Hematopoietic multipotent progenitor cell (in vitro differentiated cells): ENCODE data around the gene MED16. TPM values are rescaled to one million over a fixed set of nuclear protein-coding genes. Genes with fewer than 3 reads are reported as not detected.
A peak's percentile ranks its signal among the peaks of the same experiment; 100 is the strongest.

ENCODE experiments used
- DNase-seq, 3 donors: peaks; one replicate each; pipeline ENCODE4 v3.0.0-alpha.2; 2011 to 2015; ENCODE audit warnings: low read depth in 2 of 3, low spot score in 2 of 3
- total RNA-seq: library from RNA; depleted of rRNA; stranded (reverse); fragments of >200 nt; gene quantifications from one replicate; pipeline ENCODE4 v1.2.3, GENCODE V29; 2012

MED16 gene
- total RNA-seq, 1 donor, result 78.4 TPM

DNA sequence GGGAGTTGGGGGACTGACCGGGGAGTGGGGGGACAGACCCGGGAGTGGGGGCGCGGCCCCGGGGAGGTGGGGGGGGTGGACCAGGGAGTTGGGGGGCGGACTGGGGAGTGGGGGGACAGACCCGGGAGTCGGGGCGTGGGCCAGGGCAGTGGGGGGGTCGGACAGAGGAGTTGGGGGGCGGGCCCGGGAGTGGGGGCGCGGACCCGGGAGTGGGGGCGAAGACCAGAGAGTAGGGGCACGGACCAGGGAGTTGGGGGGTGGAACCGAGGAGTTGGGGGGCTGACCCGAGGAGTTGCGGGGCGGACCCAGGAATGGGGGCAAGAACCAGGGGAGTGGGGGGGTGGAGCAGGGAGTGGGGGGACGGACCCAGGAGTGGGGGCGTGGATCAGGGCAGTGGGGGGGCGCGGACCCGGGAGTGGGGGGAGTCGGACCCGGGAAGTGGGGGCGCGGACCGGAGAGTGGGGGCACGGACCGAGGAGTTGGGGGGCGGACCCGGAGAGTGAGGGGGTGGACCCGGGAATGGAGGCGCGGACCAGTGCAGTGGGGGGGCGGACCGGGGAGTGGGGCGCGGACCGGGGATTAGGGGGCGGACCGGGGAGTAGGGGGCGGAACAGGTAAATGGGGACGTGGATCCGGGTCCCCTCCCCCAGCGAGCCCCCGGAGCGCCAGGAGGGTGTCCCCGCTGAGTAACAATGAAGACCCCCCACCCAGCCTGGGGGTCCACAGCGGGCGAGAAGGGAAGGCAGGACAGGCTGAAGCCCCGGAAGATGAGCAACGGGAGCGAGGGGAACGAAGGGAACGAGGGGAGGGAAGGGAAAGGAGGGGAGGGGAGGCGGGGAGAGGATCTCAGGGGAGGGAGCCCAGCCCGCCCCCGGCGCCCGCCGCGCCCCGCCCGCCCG, 19.4 kb upstream of the MED16 start:
- peak in 1 of 3 donors; percentile 46 for DNase-seq

DNA sequence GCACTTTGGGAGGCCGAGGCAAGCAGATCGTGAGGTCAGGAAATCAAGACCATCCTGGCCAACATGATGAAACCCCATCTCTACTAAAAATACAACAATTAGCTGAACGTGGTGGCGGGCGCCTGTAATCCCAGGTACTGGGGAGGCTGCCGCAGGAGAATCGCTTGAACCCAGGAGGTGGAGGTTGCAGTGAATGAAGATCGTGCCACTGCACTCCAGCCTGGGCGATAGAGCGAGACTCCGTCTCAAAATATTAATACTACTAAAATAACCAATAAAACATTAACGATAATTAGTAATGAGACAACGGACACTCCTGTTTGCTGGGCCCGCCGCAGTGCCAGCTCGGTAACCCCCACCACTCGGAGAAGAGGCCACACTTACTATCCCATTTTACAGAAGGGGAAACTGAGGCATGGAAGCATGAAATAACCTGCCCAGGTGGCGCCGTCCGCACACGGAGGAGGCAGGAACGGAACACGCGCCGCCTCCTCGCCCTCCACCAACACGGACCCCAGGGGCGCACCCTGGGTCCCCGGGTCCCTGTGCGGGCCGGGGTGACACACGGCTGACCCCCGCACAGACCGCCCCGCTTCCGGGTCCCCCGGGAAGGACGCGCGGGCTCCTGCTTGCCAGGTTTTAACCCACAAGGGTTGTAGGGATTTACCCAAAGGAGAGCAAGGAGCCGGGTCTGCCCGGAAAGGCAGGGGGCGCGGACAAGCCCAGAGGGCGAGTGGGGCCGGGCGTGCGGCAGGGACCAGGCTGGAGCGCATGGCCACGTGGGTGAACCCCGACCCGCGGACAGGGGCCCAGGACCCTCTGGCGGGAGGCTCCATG, 18.4 kb upstream of the MED16 start:
- DNase-seq, result no peak

DNA sequence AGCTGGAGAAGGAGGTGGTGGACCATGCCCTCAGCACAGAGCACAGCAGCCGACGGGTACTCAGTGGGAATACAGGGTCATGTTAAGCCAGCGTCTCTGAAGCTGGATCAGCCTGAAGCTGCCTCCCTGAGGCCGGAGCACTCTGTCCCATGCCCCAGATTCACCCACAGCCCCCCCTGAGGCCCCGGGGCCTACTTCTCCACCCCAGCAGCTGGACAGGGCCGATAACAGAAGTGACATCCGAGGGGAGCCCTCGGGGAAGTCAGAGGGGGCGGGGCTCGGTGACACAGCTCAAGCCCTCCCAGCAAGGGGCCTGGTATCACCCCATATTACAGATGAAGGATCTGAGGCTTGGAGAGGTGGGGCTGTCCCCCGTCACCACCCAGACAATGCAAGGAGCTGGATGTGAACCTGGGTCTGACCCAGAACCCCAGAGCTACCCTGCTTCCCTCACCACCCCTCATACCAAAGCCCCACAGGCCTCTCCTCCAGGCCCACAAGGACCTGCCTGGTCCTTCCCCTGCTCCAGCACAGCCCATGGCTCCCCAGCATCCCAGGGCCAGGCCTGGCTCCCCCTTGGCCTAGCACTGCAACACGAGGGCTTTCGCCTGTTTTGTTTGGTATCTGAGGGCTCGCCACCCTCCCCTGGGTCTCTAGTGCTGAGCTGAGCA, 14.3 kb upstream of the MED16 start:
- peak in 2 of 3 donors; percentile 95 to 97 for DNase-seq

DNA sequence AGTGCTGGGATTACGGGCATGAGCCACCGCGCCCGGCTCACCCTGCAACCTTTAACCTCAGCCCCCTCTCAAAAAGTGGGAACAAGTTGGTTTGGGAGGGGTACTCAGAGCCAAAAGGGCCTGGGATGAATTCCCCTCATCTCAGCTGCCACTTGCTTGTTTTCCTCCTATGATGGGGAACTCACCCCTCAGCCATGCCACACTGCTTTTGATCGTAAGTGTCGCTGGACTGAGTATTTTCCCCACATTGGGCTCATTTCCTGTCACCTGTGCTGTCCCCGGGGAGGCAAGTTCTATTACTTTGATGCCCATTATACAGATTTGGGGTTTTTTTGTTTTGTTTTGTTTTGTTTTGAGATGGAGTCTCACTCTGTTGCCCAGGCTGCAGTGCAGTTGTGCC, 13.5 kb upstream of the MED16 start:
- DNase-seq, result no peak

DNA sequence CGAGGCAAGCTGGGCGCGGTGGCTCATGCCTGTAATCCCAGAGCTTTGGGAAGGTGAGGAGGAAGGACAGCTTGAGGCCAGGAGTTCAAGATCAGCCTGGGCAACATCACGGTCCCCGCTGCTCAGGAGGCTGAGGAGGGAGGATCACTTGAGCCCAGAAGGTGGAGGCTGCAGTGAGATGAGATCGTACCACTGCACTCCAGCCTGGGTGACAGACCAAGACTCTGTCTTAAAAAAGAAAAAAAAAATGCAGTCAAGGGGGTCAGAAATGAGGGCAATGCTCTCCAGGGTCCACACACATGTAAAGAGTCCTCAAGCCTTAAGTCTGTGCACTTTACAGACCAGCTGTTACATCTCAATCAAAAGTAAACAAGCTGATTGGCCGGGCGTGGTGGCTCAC, 11.6 kb upstream of the MED16 start:
- DNase-seq, result no peak

DNA sequence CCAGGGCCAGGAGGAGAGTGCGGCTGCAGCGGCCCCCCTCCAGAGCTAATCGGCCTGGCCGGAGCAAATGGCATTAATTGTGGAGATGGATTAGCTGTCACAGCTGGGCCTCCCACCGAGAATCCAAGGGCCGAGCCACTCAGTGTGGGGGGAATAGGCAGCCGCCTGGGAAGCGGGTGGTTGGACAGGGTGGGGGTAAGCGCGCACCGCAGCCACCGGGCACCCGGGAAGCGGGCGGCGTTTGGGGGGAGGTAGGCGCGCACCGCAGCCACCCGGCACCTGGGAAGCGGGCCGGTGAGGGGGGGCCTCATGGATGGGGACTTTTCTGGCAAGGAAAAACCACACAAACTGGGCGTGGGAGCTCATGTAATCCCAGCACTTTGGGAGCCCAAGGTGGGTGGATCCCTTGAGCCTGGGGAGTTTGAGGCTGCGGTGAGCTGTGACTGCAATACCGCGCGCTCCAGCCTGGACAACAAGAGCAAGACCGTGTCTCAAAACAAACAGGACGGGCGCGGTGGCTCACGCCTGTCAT, 10.3 kb upstream of the MED16 start:
- DNase-seq, result no peak

DNA sequence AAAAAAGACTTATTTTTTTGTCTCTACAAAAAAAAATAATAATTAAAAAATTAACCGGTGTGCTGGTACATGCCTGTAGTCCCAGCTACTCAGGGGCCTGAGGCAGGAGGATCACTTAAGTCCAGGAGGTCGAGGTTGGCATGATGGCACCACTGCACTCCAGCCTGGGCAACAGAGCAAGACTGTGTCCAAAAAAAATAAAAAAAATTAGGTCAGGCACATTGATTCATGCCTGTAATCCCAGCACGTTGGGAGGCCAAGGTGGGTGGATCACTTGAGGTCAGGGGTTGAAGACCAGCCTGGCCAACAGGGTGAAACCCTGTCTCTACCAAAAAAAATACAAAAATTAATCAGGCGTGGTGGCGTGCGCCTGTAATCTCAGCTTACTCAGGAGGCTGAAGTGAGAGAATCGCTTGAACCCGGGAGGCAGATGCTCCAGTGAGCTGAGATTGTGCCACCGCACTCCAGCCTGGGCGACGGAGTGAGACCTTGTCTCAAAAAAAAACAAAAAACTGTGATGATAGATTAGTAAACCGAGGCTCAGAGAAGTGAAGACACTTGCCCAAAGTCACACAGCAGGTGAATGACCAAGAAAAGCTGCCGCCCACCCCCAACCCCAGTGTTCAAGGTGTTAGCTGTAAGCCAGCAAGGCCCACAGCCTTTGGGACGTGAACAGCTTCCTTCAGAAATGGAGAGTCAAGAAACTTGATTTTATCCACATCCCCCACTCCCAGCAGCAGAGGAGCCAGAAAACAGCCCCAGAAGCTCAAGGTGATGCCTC, 9.6 kb upstream of the MED16 start:
- DNase-seq, result no peak

DNA sequence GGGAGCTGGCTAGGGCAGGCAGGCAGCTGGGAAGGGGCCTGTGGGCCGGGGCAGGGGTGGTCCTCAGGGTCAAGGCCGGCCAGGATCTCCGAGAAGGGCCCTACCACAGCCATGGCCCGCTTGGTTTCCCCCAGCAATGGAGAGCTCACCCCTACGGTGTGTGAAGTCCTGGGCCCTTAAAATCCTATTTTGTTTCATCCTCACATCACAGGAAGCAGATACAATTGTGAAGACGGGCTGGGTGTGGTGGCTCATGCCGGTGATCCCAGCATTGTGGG, 9.0 kb upstream of the MED16 start:
- no peak for DNase-seq

DNA sequence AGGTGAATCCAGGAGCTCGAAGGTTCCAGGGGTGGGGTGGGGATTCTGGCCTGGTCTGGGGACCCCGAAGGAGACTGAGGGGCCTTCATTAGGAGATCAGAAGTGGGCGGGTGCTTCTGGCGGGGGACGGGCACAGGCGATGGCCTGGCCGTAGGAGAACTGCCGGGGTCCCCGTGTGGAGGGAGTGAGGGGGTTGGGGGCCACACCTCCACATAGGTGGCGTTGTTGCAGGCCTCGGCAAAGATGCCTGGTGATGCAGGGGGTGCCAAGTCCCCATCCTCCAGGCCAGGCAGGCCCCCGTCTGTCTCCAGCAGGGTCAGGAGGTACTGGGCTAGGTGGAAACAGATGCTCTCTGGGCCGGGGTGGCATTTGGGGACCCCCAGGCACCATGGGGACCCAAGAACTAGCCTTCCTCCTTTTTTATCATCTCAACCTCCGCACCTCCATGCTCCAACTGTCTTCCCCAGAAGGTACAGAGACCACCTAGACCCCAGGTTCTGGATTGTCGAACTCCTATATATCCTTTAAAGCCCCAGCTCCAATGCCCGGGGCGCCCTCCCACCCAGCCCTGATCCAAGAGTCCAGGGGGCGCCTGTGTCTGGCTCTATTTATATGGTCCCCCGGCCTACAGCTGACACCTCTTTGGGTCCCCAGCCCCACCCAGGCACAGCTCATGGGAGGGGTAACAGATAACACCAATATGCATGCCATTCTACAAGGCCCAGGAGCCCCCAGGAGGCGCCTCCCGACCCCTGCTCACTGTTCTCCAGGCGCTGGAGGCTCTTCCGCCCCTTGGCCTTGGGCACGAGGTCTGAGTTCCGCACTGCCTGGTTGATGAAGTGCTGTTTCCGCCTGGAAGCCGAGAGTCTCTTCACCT, 8.5 kb upstream of the MED16 start:
- no peak for DNase-seq

DNA sequence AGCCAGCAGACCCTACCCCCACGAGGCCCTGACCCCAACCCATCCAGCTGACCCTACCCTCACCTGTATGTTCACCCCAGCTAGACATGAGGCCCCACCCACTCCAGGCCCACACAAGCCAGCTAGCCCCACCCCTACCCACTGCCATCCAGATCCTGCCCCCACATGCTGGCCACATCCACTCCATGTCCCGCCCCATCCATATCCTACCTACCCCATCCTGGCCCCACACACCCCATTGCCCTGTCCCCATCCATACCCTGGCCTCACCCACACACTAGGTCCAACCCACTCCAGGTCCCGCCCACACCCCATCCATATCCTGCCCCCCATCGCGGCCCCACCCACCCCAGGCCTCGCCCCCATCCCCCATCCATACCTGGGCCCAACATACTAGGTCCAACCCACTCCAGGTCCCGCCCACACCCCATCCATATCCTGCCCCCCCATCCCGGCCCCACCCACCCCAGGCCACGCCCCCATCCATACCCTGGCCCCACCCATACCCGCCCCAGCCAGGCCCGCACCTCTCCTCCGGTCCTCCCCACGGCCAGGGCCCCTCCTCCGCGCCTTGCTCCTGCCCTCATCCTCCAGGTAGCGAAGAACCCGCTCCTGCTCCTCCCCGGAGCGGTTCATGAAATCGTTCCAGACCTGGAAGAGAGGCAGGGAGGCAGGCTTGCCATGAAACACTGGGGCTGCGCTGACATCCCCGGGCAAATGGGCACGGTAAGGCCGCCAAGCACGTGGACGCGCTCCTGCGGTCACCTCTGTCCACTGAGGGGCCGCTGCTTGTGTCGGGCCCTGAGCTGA, 7.5 kb upstream of the MED16 start:
- DNase-seq, result no peak

DNA sequence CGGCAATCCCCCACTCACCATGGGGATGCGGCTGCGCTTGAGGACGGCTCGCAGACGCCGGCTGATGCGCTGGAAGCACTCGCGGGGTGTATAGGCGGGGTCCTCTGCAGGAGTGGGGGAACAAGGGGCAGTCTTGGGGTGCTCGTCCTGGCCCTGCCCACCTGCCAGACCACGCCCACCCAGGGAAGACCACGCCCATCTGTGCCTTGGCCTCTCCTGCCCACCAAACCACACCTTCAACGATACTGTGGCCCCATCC, 7.0 kb upstream of the MED16 start:
- no peak for DNase-seq

DNA sequence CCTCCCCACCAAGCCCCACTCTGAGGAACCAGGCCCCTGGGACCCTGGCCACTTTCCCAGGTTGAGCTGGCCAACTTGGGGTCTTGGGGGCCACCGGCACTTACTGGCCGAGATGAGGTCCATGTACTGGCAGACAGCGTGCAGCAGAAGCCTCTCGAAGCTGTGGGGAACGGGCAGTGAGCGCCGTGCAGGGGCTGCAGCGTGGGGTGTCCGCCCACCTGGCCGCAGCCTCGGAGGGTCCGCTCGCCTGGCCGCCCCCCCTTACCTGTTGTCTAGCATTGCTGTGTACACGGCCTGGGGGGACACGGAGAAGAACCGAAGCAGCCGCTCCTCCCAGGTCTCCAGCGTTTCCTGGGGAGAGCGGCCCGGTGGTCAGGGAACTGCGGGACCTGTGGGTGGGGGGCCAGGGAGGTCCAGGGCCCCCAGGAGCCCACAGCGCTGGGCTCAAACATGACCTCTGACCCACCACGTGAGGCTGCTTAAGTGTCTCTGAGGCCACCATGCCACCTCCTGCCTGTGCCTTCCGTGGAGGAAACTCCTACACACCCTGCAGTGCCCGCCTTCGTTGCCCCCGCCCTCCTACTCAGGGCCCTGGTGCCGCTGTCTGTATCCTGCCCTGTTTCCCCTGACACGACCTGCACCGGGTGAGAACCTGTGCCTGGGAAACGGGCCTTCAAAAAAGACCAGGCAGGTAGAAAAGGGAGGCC, 6.5 kb upstream of the MED16 start:
- DNase-seq, result no peak

DNA sequence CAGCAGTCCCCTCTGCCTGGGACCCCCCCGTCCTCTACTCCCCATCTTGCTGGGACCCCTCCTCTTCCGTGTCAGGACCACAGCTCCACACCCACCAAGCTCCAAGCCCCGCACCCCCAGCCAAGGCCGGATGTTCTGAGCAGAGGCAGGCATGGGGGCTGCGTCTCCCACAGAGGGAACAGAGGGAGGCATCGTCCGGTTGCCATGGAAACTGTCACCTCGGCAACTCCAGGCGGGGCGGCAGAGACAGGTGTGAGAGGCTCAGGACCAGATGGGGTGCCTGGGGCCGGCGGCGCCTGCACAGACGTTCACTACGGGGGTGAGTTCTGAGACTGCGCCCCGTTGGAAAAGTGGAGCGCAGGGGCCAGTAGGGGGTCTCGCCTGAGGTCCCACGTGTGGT, 5.7 kb upstream of the MED16 start:
- no peak for DNase-seq

DNA sequence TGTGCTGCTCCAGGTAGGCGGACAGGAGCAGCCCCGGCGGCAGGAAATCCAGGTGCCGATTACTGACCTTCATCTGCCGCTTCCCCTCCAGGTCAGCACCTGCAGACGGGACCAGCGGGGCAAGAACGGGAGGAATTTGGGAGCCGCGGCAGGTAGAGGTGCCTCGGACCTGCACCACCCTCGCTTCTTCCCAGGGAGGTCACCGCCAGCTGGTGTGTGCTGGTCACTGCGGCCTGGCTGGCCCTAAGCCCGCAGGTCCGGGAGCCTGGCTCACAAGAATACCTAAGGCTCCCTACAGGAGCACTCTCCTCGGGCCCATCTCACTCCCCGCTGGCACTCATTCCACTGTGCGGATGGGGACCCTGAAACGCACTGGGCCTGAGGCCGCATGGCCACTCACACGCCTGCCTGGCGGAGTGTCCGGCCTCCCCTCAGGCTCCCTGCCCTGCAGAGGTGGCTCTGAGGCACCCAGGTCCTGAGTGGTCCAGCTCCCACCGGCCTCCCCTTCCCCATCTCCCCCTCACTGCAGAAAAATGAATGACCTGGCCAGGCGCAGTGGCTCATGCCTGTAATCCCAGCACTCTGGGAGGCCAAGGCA, 4.6 kb upstream of the MED16 start:
- no peak for DNase-seq

DNA sequence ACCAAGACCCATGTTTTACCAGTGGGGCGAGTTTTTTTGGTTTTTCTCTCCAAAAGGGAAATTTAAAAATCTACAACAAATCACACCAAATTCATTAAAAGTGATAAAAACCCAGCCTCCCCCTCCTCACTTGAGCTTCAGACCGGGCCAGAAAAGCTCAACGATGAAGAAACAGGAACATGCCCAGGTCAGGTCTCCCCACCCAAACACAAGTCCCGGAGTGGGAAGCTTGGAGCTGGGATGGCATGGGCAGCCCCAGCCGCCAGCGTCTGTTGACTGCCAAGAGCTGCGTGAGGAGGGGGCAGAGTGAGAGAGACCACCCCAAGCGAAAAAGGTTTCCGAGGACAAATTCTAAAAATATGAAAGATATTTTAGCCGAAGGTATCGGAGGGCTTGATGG, 4.0 kb upstream of the MED16 start:
- DNase-seq, result no peak

DNA sequence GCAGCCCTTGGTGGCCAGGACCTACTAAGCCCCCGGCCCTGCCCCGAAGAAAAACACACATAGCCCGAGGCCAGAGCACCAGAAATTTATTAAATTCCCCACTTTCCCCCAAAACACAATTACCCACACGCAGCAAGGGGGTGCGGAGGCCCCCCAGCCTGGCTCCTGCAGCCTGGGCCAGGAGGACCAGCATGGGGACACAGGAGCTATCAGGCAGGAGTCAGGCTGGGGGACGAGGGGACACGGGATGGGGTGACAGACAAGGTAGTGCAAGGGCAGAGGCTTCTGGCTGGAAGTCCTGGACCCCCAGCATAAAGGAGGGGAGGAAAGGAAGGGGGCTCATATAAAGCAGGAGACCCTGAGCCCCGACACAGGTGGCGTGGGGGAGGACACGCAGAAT, 3.4 kb upstream of the MED16 start:
- DNase-seq, result no peak

DNA sequence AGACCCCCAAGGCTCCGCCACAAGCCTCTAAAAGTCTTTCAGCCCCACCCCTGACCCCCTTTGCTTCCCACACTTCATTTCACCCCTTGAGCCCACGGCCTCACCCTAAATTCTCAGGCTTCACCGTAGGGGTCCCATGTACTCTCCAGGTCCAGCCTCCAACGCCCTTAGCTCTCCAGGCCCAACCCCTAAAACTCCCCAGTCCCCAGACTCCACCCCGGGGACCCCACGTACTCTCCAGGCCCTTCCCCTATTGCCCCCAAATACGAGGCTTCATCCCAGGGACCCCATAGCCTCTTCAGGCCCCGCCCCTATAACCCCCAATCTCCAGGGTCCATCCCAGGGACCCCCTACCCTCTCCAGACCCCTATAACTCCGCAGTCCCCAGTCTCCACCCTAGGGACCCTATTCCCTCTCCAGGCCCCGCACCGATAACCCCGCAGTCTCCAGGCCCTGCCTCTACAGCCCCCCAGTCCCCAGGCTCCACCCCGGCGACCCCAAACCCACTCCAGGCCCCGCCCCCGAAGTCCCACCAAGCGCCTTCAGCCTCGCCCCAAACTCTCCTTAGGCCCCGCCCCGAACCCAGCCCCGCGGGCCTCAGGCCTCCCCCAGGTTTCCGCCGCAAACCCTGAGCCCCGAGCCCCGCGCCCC, 619 bp downstream of the MED16 start:
- no peak for DNase-seq
